GM12878 (cell line): ENCODE data around the gene SPTAN1. TPM values are rescaled to one million over a fixed set of nuclear protein-coding genes. Genes with fewer than 3 reads are reported as not detected.

Experiments
- ATAC-seq: fragments of 200-7000 bp; cut with Tn5 transposase; 3 replicates; pipeline ENCODE4 v1.9.1; 2020; ENCODE audit warnings: mild to moderate bottlenecking, moderate library complexity
- BruUV-seq: library from RNA; stranded (reverse); fragments of 400-500 nt; replicated peaks from 2 replicates; lab custom pipeline; 2021; lab: Mats Ljungman, UMichigan
- CTCF ChIA-PET: fragments of 300-600 bp; sonication (Branson Sonifier 250); formaldehyde crosslinking; extraction: SDS; loops from one replicate; lab custom pipeline; 2021; ENCODE audit warnings: inconsistent platforms; lab: Yijun Ruan, JAX
- POLR2A ChIA-PET: fragments of 350-600 bp; formaldehyde crosslinking; extraction: SDS; loops from one replicate; lab custom pipeline; 2021; ENCODE audit warnings: inconsistent platforms; lab: Charles Lee
- RAD21 ChIA-PET: fragments of 300-600 bp; sonication (Branson Sonifier 250); formaldehyde crosslinking; loops from one replicate; lab custom pipeline; 2023; ENCODE audit warnings: antibody characterized with exemption; ENCODE audit not compliant: unreplicated experiment; lab: Charles Lee
- SMC1A ChIA-PET: fragments of 300-600 bp; sonication (Branson Sonifier 250); formaldehyde crosslinking; loops from one replicate; lab custom pipeline; 2023; ENCODE audit not compliant: unreplicated experiment, uncharacterized antibody; lab: Charles Lee
- DNase-seq: peaks from one replicate; pipeline ENCODE4 v3.0.0-alpha.2; 2011; ENCODE audit warnings: low read depth, low spot score
- FAIRE-seq: peaks from 3 replicates; lab custom pipeline; 2011; peaks lifted over from hg19 to GRCh38; lab: Jason Lieb, UNC
- H2AFZ ChIP-seq: 2 replicates; pipeline ENCODE4 v1.6.0; 2011; ENCODE audit warnings: low read depth, low read length, control low read depth; ENCODE audit not compliant: control insufficient read depth
- H3K27ac ChIP-seq: 2 replicates; pipeline ENCODE4 v1.5.1; 2011; ENCODE audit warnings: control low read depth; ENCODE audit not compliant: control insufficient read depth, insufficient read depth
- H3K27me3 ChIP-seq, 2 experiments: replicated peaks in 1 of 2; 2 replicates each; pipeline versions ENCODE4 v1.6.0 to v1.6.1; 2011; ENCODE audit warnings: low read length in 1 of 2; ENCODE audit not compliant: control insufficient read depth in 2 of 2, insufficient read depth in 2 of 2
- H3K36me3 ChIP-seq, 2 experiments: 2 replicates each; pipeline ENCODE4 v1.5.1; 2011; ENCODE audit warnings: low read length in 1 of 2; ENCODE audit not compliant: control insufficient read depth in 2 of 2, insufficient read depth in 2 of 2
- H3K4me1 ChIP-seq: 2 replicates; pipeline ENCODE4 v1.6.1; 2011; ENCODE audit warnings: mild to moderate bottlenecking, low read length, moderate library complexity, mixed read lengths; ENCODE audit not compliant: control insufficient read depth, insufficient read depth
- H3K4me2 ChIP-seq: 2 replicates; pipeline ENCODE4 v1.6.0; 2011; ENCODE audit warnings: control low read depth; ENCODE audit not compliant: control insufficient read depth, insufficient read depth
- H3K4me3 ChIP-seq: fragments of 200-600 bp; sonication (generic); 2 replicates; pipeline ENCODE4 v1.5.1; 2016
- H3K79me2 ChIP-seq: 2 replicates; pipeline ENCODE4 v1.6.0; 2011; ENCODE audit warnings: low read length; ENCODE audit not compliant: control insufficient read depth, insufficient read depth
- H3K9ac ChIP-seq: 2 replicates; pipeline ENCODE4 v1.8.0; 2011; ENCODE audit warnings: low read length, control low read depth, mixed read lengths; ENCODE audit not compliant: control insufficient read depth, insufficient read depth
- H3K9me3 ChIP-seq: replicated peaks from 3 replicates; pipeline ENCODE4 v1.5.1; 2011; ENCODE audit warnings: mild to moderate bottlenecking, low read length; ENCODE audit not compliant: control insufficient read depth, insufficient read depth
- H4K20me1 ChIP-seq: 2 replicates; pipeline ENCODE4 v1.6.0; 2011; ENCODE audit not compliant: control insufficient read depth, insufficient read depth
- BHLHE40 ChIP-seq, 2 experiments: fragments of 450-650 bp in 1 of 2; IDR thresholded peaks; 2 replicates each; pipeline ENCODE4 v1.6.1; 2011 to 2017; ENCODE audit warnings: low read depth in 2 of 2, borderline replicate concordance in 1 of 2, improper control_type of control experiment in 1 of 2, low read length in 1 of 2, mild to moderate bottlenecking in 1 of 2
- CEBPB ChIP-seq, 2 experiments: fragments of 150-350 bp in 1 of 2; IDR thresholded peaks; 2 replicates each; pipeline ENCODE4 v1.6.1; 2012 to 2014; ENCODE audit warnings: low read depth in 2 of 2, low read length in 2 of 2, borderline replicate concordance in 1 of 2, inconsistent platforms in 1 of 2
- EP300 ChIP-seq, 2 experiments: fragments of 150-350 bp in 1 of 2; IDR thresholded peaks; 2 replicates each; pipeline ENCODE4 v1.6.1; 2011 to 2012; ENCODE audit warnings: low read depth in 2 of 2, low read length in 2 of 2, borderline replicate concordance in 1 of 2, improper control_type of control experiment in 1 of 2, inconsistent platforms in 1 of 2; ENCODE audit not compliant: control insufficient read depth in 1 of 2
- HCFC1 ChIP-seq: fragments of 150-350 bp; IDR thresholded peaks from 2 replicates; pipeline ENCODE4 v1.6.1; 2014; ENCODE audit warnings: low read length
- IKZF1 ChIP-seq: fragments of 450-650 bp; conservative IDR thresholded peaks from 2 replicates; pipeline ENCODE4 v1.6.1; 2017; ENCODE audit warnings: antibody characterized with exemption, mild to moderate bottlenecking
- KDM1A ChIP-seq: fragments of 200-600 bp; sonication (generic); IDR thresholded peaks from 2 replicates; pipeline ENCODE4 v1.6.1; 2016; ENCODE audit warnings: borderline replicate concordance
- NRF1 ChIP-seq: conservative IDR thresholded peaks from 2 replicates; pipeline ENCODE4 v1.6.1; 2011; ENCODE audit warnings: mild to moderate bottlenecking, low read depth, low read length, improper control_type of control experiment
- POLR2AphosphoS2 ChIP-seq: IDR thresholded peaks from 2 replicates; pipeline ENCODE4 v1.6.1; 2011; ENCODE audit warnings: low read depth, mild to moderate bottlenecking, low read length, improper control_type of control experiment, moderate library complexity
- POLR2AphosphoS5 ChIP-seq: IDR thresholded peaks from 2 replicates; pipeline ENCODE4 v1.6.1; 2011; ENCODE audit warnings: mild to moderate bottlenecking, low read length, inconsistent platforms
- RB1 ChIP-seq: fragments of 450-650 bp; formaldehyde crosslinking; IDR thresholded peaks from 2 replicates; pipeline ENCODE4 v1.6.1; 2017; ENCODE audit warnings: mild to moderate bottlenecking, borderline replicate concordance
- RFX5 ChIP-seq: IDR thresholded peaks from 2 replicates; pipeline ENCODE4 v1.6.1; 2011; ENCODE audit warnings: low read depth, low read length, improper control_type of control experiment
- RUNX3 ChIP-seq: IDR thresholded peaks from 2 replicates; pipeline ENCODE4 v1.6.1; 2012; ENCODE audit warnings: low read length, inconsistent platforms
- TBL1XR1 ChIP-seq: IDR thresholded peaks from 2 replicates; pipeline ENCODE4 v1.6.1; 2012; ENCODE audit warnings: low read depth, low read length, improper control_type of control experiment
- ZNF384 ChIP-seq: IDR thresholded peaks from 2 replicates; pipeline ENCODE4 v1.6.1; 2012; ENCODE audit warnings: low read depth, mild to moderate bottlenecking, low read length, improper control_type of control experiment, borderline replicate concordance
- WGBS: methylation state at CpG from one replicate; pipeline ENCODE4 v1.1.6; 2016; ENCODE audit warnings: low lambda C conversion rate; ENCODE audit not compliant: insufficient replicate concordance, insufficient coverage; ENCODE audit errors: missing lambda C conversion rate; 5-methylcytosine and 5-hydroxymethylcytosine counted together
- in situ Hi-C: fragments of 300-500 bp; cut with MboI; formaldehyde crosslinking; loops from 9 replicates; pipeline ENCODE4 v1.14.3; 2018; ENCODE audit warnings: mixed read lengths
- intact Hi-C: fragments of 100-400 bp; cut with micrococcal nuclease; formaldehyde crosslinking; loops from one replicate; pipeline ENCODE4 v1.14.2; 2022; ENCODE audit not compliant: unreplicated experiment
- polyA plus RNA-seq, 11 experiments: library from polyadenylated mRNA; depleted of rRNA in 4 of 11; unstranded in 6 of 11; stranded (reverse) in 5 of 11; fragments of >200 nt; fragmentation: Nextera tagmentation in 4 of 11; fragmentation: Illumina TruSeq in 1 of 11; extraction: Ambion mirVana in 4 of 11; extraction: Trizol in 1 of 11; gene quantifications; 1 replicate in 1 of 11; 2 replicates in 10 of 11; pipeline versions ENCODE4 v1.2.1 to v1.2.3, GENCODE V29; 2011 to 2016; ENCODE audit warnings: inconsistent platforms in 2 of 11, missing spikeins in 2 of 11, low read depth in 1 of 11
- total RNA-seq, 4 experiments: library from RNA; depleted of rRNA in 3 of 4; stranded (reverse); fragments of >200 nt in 3 of 4; fragmentation: Illumina TruSeq in 1 of 4; extraction: Trizol in 1 of 4; gene quantifications; 2 replicates each; pipeline versions ENCODE4 v1.2.1 to v1.2.3, GENCODE V29; 2013 to 2021
- TF ChIP-seq, protein P1 (sequence below): fragments of 450-650 bp; IDR thresholded peaks from 2 replicates; pipeline ENCODE4 v1.6.1; 2017; ENCODE audit warnings: mild to moderate bottlenecking
- TF ChIP-seq, protein P2 (sequence below): IDR thresholded peaks from 2 replicates; pipeline ENCODE4 v1.6.1; 2012; ENCODE audit warnings: low read depth, low read length, improper control_type of control experiment
- TF ChIP-seq, protein P3 (sequence below): IDR thresholded peaks from 2 replicates; pipeline ENCODE4 v1.6.1; 2011; ENCODE audit warnings: mild to moderate bottlenecking, low read depth, low read length, moderate library complexity; ENCODE audit not compliant: insufficient replicate concordance
- TF ChIP-seq, protein P4 (sequence below): IDR thresholded peaks from 2 replicates; pipeline ENCODE4 v1.6.1; 2011; ENCODE audit warnings: low read depth, low read length, improper control_type of control experiment, borderline replicate concordance

SPTAN1 gene
- total and polyA plus RNA-seq, 10 of the 15 experiments (the other 5 are each of a cell fraction or from before 2014, with no cell fraction given): 18.7 to 156 (median 73.6) TPM

DNA sequence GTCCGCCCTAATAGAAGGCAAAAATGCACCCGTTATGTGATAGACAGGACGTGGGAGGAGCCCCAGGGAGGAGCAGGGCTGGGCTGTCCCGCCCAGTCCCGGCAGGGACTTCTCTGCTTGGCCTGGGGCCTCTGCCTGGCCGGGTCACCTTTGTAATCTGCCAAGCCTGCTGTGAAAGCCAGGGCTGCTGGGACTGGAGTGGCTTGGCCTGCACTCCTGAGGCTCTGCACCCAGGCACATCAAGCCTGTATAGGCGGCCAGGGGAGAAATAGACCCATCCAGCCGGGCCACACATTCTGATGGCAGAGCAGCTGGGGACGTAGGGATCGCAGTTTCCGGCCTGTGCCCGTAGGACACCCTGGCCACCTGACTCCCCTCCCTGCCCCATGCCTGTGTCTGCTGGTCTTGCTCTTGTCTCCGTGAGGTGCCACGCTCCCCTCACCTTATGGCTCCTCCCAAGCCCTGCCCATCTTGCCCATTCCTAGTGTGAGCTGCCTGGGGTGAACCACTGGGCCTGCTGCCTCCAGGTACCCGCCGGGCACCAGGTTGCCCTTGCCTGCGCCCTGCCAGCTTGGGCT, 76.2 kb downstream of the SPTAN1 start (continued):
- TF ChIP-seq, protein P1, sequence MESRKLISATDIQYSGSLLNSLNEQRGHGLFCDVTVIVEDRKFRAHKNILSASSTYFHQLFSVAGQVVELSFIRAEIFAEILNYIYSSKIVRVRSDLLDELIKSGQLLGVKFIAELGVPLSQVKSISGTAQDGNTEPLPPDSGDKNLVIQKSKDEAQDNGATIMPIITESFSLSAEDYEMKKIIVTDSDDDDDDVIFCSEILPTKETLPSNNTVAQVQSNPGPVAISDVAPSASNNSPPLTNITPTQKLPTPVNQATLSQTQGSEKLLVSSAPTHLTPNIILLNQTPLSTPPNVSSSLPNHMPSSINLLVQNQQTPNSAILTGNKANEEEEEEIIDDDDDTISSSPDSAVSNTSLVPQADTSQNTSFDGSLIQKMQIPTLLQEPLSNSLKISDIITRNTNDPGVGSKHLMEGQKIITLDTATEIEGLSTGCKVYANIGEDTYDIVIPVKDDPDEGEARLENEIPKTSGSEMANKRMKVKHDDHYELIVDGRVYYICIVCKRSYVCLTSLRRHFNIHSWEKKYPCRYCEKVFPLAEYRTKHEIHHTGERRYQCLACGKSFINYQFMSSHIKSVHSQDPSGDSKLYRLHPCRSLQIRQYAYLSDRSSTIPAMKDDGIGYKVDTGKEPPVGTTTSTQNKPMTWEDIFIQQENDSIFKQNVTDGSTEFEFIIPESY: no peak
- TF ChIP-seq TBL1XR1 (no peak), NRF1 (no peak)

DNA sequence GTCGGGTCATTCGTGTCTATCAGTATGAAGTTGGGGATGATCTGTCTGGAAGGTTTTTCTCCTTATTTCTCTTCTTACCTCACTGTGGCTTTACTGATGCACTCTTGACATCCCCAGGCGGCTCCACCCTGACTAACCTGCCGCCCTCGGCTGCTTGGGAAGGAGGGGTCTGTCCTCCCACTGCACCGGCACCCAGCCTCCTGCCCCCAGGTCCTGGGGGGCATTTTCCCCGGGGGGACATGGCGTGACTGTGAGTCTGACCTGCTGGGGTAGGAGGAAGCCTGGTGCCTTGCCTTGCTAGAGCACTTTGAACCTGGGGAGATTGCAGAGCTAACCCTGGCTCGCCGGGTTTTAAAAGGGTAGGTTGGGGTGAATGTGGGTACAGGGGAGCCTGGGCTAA, 76.7 kb downstream of the SPTAN1 start:
- Histone ChIP-seq H3K9me3 (no peaks in the 10 kb centered on the region), H3K36me3 (peaks cover 10 to 42% of the 10 kb centered on the region in 2 experiments; a peak in 3 of 4 replicates), H3K27me3 (no peaks in the 10 kb centered on the region), H3K9ac (no peak overlapping the region), H3K4me2 (no peak overlapping the region), H3K27ac (no peak overlapping the region), H2AFZ (no peak overlapping the region), H3K4me3 (no peak overlapping the region), H4K20me1 (no peaks in the 10 kb centered on the region; the same call in 1 of the 2 replicates), H3K4me1 (no peaks in the 10 kb centered on the region), H3K79me2 (no peaks in the 10 kb centered on the region)
- SMC1A ChIA-PET: no interaction called here
- CTCF ChIA-PET: no interaction called here
- WGBS: 92% methylated on average over 10 of the region's 10 CpGs
- no peak for FAIRE-seq
- POLR2A ChIA-PET: no interaction called here
- ATAC-seq: no peak
- no peak for DNase-seq
- BruUV-seq: no TSS peak
- in situ Hi-C loops (no loop called here), intact Hi-C loops (no loop called here)
- RAD21 ChIA-PET: no interaction called here
- no peak for TF ChIP-seq CEBPB (IDR thresholded peaks at IDR 0.05; ENCODE audit: borderline replicate concordance in 1 of 2, low read depth in 2 of 2, low read length in 2 of 2)
- no peak for TF ChIP-seq IKZF1
- TF ChIP-seq, protein P2, sequence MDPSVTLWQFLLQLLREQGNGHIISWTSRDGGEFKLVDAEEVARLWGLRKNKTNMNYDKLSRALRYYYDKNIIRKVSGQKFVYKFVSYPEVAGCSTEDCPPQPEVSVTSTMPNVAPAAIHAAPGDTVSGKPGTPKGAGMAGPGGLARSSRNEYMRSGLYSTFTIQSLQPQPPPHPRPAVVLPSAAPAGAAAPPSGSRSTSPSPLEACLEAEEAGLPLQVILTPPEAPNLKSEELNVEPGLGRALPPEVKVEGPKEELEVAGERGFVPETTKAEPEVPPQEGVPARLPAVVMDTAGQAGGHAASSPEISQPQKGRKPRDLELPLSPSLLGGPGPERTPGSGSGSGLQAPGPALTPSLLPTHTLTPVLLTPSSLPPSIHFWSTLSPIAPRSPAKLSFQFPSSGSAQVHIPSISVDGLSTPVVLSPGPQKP: no peak
- no peak for TF ChIP-seq BHLHE40 (IDR thresholded peaks at IDR 0.05; ENCODE audit: borderline replicate concordance in 1 of 2, low read depth in 2 of 2, low read length in 1 of 2)
- no peak for TF ChIP-seq POLR2AphosphoS5
- TF ChIP-seq, protein P3, sequence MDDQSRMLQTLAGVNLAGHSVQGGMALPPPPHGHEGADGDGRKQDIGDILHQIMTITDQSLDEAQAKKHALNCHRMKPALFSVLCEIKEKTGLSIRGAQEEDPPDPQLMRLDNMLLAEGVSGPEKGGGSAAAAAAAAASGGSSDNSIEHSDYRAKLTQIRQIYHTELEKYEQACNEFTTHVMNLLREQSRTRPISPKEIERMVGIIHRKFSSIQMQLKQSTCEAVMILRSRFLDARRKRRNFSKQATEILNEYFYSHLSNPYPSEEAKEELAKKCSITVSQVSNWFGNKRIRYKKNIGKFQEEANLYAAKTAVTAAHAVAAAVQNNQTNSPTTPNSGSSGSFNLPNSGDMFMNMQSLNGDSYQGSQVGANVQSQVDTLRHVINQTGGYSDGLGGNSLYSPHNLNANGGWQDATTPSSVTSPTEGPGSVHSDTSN: no peak
- no peak for TF ChIP-seq RB1
- TF ChIP-seq RUNX3: no peak
- TF ChIP-seq RFX5: no peak
- TF ChIP-seq ZNF384: no peak
- TF ChIP-seq POLR2AphosphoS2: no peak
- TF ChIP-seq, protein P4, sequence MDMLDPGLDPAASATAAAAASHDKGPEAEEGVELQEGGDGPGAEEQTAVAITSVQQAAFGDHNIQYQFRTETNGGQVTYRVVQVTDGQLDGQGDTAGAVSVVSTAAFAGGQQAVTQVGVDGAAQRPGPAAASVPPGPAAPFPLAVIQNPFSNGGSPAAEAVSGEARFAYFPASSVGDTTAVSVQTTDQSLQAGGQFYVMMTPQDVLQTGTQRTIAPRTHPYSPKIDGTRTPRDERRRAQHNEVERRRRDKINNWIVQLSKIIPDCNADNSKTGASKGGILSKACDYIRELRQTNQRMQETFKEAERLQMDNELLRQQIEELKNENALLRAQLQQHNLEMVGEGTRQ: no peak
- no peak for TF ChIP-seq KDM1A
- no peak for TF ChIP-seq HCFC1
- no peak for TF ChIP-seq EP300 (IDR thresholded peaks at IDR 0.05; ENCODE audit: borderline replicate concordance in 1 of 2, control insufficient read depth in 1 of 2, low read depth in 2 of 2, low read length in 2 of 2)
